Measurements from ENCODE around the gene PLPP1. TPM values are rescaled to one million over a fixed set of nuclear protein-coding genes. Genes with fewer than 3 reads are reported as not detected.

Gene PLPP1
- polyA plus RNA-seq, 2 of the 4 experiments (the other 2 are of a cell fraction) = 37.7 to 71.6 TPM

- no peaks in the 10 kb centered on the region for H3K9me3 ChIP-seq
- no peak for TF ChIP-seq HOXB5 (CRISPR knock-in tag; IDR thresholded peaks at IDR 0.05)
- no peak for TF ChIP-seq MYC (IDR thresholded peaks at IDR 0.05; ENCODE audit: borderline replicate concordance, low read length)
- TF ChIP-seq MAFK (IDR thresholded peaks at IDR 0.05; ENCODE audit: partially characterized antibody) = no peak
- no peak for TF ChIP-seq JUNB (IDR thresholded peaks at IDR 0.05)
- no peak for TF ChIP-seq MAZ (IDR thresholded peaks at IDR 0.05; ENCODE audit: borderline replicate concordance, low read depth, low read length)
- TF ChIP-seq PHF8 (IDR thresholded peaks at IDR 0.05; ENCODE audit: borderline replicate concordance, low read depth) = no peak
- no peak for TF ChIP-seq CEBPB (IDR thresholded peaks at IDR 0.05)
- TF ChIP-seq POLR2AphosphoS2 (conservative IDR thresholded peaks at IDR 0.05; ENCODE audit: low read length) = no peak
- peaks cover 11% of the 10 kb centered on the region for H3K4me1 ChIP-seq
- FAIRE-seq (no peak), ATAC-seq (no peak), DNase-seq (ENCODE audit: low read depth in 1 of 2, low spot score in 1 of 2) (no peak)
- H3K27ac ChIP-seq = no peak overlapping the region
- no peak overlapping the region for H3K4me2 ChIP-seq
- ChIA-PET CTCF (no interaction called here), POLR2A (no interaction called here)
- no peak overlapping the region for H3K4me3 ChIP-seq
- WGBS (ENCODE audit: missing lambda C conversion rate) = 86% methylated on average over 3 of the region's 3 CpGs
Measured at GRCh38 chr5:55410845-55411244, 123.9 kb downstream of the PLPP1 start.

- H3K27ac ChIP-seq = no peak overlapping the region
- ChIA-PET POLR2A (no interaction called here), CTCF (interaction anchor here (1.8 kb wide), 1 partner anchor 282 kb away, joined by 9 read pairs; no protein-coding TSS in a partner anchor)
- FAIRE-seq (no peak), DNase-seq (ENCODE audit: low read depth in 1 of 2, low spot score in 1 of 2) (no peak), ATAC-seq (no peak)
- WGBS (ENCODE audit: missing lambda C conversion rate) = 93% methylated on average over 1 of the region's 1 CpG
- no peaks in the 10 kb centered on the region for H3K9me3 ChIP-seq
- H3K4me3 ChIP-seq = no peak overlapping the region
- H3K4me2 ChIP-seq = no peak overlapping the region
- no peak for TF ChIP-seq POLR2A (IDR thresholded peaks at IDR 0.05; ENCODE audit: low read length)
- no peak for TF ChIP-seq POLR2AphosphoS2 (conservative IDR thresholded peaks at IDR 0.05; ENCODE audit: low read length)
- no peak for TF ChIP-seq RNF2 (IDR thresholded peaks at IDR 0.05; ENCODE audit: borderline replicate concordance, low read depth)
- TF ChIP-seq JUN (IDR thresholded peaks at IDR 0.05) = no peak
- no peak for TF ChIP-seq HOXB13 (CRISPR knock-in tag; IDR thresholded peaks at IDR 0.05; ENCODE audit: low read depth)
- no peak for TF ChIP-seq FOSB (CRISPR knock-in tag; IDR thresholded peaks at IDR 0.05)
- no peak for TF ChIP-seq ESRRA (IDR thresholded peaks at IDR 0.05; ENCODE audit: borderline replicate concordance, low read length)
- TF ChIP-seq CBX8 (IDR thresholded peaks at IDR 0.05) = no peak
- TF ChIP-seq EHMT2 (IDR thresholded peaks at IDR 0.05; ENCODE audit: low read depth) = no peak
- no peak for TF ChIP-seq ZC3H11A (IDR thresholded peaks at IDR 0.05)
- TF ChIP-seq, protein P1, sequence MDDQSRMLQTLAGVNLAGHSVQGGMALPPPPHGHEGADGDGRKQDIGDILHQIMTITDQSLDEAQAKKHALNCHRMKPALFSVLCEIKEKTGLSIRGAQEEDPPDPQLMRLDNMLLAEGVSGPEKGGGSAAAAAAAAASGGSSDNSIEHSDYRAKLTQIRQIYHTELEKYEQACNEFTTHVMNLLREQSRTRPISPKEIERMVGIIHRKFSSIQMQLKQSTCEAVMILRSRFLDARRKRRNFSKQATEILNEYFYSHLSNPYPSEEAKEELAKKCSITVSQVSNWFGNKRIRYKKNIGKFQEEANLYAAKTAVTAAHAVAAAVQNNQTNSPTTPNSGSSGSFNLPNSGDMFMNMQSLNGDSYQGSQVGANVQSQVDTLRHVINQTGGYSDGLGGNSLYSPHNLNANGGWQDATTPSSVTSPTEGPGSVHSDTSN (IDR thresholded peaks at IDR 0.05) = no peak
- TF ChIP-seq NR3C1 (IDR thresholded peaks at IDR 0.05) = no peak
- TF ChIP-seq MAZ (IDR thresholded peaks at IDR 0.05; ENCODE audit: borderline replicate concordance, low read depth, low read length) = no peak
- TF ChIP-seq MAFK (IDR thresholded peaks at IDR 0.05; ENCODE audit: partially characterized antibody) = no peak
- TF ChIP-seq CHD2 (IDR thresholded peaks at IDR 0.05; ENCODE audit: low read length, partially characterized antibody) = no peak
- TF ChIP-seq, protein P2, sequence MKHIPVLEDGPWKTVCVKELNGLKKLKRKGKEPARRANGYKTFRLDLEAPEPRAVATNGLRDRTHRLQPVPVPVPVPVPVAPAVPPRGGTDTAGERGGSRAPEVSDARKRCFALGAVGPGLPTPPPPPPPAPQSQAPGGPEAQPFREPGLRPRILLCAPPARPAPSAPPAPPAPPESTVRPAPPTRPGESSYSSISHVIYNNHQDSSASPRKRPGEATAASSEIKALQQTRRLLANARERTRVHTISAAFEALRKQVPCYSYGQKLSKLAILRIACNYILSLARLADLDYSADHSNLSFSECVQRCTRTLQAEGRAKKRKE (CRISPR knock-in tag; IDR thresholded peaks at IDR 0.05; ENCODE audit: low read depth) = no peak
- no peak for TF ChIP-seq FOXS1 (CRISPR knock-in tag; IDR thresholded peaks at IDR 0.05)
- H3K4me1 ChIP-seq = peaks cover 3% of the 10 kb centered on the region
Measured at GRCh38 chr5:55409775-55410174, 125.0 kb downstream of the PLPP1 start.

DNA sequence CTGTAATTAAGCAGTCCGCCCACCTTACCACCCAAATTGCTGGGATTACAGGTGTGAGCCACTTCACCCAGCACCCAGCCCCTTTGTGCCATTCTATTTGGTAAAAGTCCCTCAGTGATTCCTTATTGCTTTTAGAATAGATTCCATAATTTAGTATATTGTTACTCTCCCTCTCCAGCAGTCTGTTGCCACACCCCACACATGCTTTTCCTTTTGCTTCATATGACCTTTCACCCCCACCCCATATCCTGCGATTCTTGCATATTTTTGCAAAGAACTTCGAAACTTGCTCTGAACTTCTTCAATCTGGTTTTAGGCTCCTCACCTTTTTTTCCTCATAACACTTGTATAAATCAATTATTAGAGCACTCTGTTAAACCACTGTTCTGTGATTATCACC, 126.8 kb downstream of the PLPP1 start:
- ChIA-PET POLR2A (no interaction called here), CTCF (interaction anchor here (1.0 to 1.8 kb wide), 2 partner anchors 284 to 513 kb away, joined by 3 to 9 read pairs; no protein-coding TSS in a partner anchor)
- H3K4me1 ChIP-seq = no peaks in the 10 kb centered on the region
- ATAC-seq (no peak), FAIRE-seq (no peak), DNase-seq (ENCODE audit: low read depth in 1 of 2, low spot score in 1 of 2) (no peak)
- TF ChIP-seq HMGXB4 (CRISPR knock-in tag; IDR thresholded peaks at IDR 0.05; ENCODE audit: borderline replicate concordance) = no peak
- TF ChIP-seq ZNF302 (CRISPR knock-in tag; IDR thresholded peaks at IDR 0.05) = no peak
- no peak for TF ChIP-seq HES2 (IDR thresholded peaks at IDR 0.05)
- no peak for TF ChIP-seq NPAS2 (CRISPR knock-in tag; IDR thresholded peaks at IDR 0.05; ENCODE audit: borderline replicate concordance)
- TF ChIP-seq HDAC2 (IDR thresholded peaks at IDR 0.05) = no peak
- TF ChIP-seq JUN (IDR thresholded peaks at IDR 0.05) = no peak
- no peak for TF ChIP-seq RAD21 (conservative IDR thresholded peaks at IDR 0.05 in 1 of 2, IDR thresholded peaks at IDR 0.05 in 1 of 2)
- no peak for TF ChIP-seq POLR2AphosphoS2 (conservative IDR thresholded peaks at IDR 0.05; ENCODE audit: low read length)
- no peak for TF ChIP-seq GATA3 (IDR thresholded peaks at IDR 0.05; ENCODE audit: borderline replicate concordance)
- H3K27ac ChIP-seq = no peak overlapping the region
- no peaks in the 10 kb centered on the region for H3K9me3 ChIP-seq
- H3K4me3 ChIP-seq = no peak overlapping the region
- H3K4me2 ChIP-seq = no peak overlapping the region
- WGBS (ENCODE audit: missing lambda C conversion rate) = 86% methylated on average over 3 of the region's 3 CpGs

Measured in A549 (cell line).